Mucosa of stomach (tissue), 1 donor: ENCODE results near the gene MBOAT7.
"Not testable (repeated sequence)": the region's sequence is repeated elsewhere in the genome, so short reads cannot be mapped to it uniquely, and the experiment has no call there.

Experiments used
- H3K27me3 ChIP-seq: one replicate; pipeline ENCODE4 v1.7.0; 2013; ENCODE audit warnings: mild to moderate bottlenecking, low read length; ENCODE audit not compliant: control insufficient read depth, insufficient read depth
- H3K36me3 ChIP-seq: one replicate; pipeline ENCODE4 v1.7.0; 2013; ENCODE audit warnings: low read length; ENCODE audit not compliant: control insufficient read depth, insufficient read depth
- H3K4me1 ChIP-seq: one replicate; pipeline ENCODE4 v1.7.0; 2013; ENCODE audit warnings: mild to moderate bottlenecking, low read length; ENCODE audit not compliant: control insufficient read depth, insufficient read depth
- H3K4me3 ChIP-seq: one replicate; pipeline ENCODE4 v1.7.0; 2013; ENCODE audit warnings: low read length
- H3K9ac ChIP-seq: one replicate; pipeline ENCODE4 v1.7.0; 2013; ENCODE audit warnings: mild to moderate bottlenecking, low read length, moderate library complexity
- H3K9me3 ChIP-seq: one replicate; pipeline ENCODE4 v1.7.0; 2013; ENCODE audit warnings: mild to moderate bottlenecking, low read length, moderate library complexity; ENCODE audit not compliant: control insufficient read depth
- donor health status: Pancreatic carcinoma.

The MBOAT7 gene

DNA sequence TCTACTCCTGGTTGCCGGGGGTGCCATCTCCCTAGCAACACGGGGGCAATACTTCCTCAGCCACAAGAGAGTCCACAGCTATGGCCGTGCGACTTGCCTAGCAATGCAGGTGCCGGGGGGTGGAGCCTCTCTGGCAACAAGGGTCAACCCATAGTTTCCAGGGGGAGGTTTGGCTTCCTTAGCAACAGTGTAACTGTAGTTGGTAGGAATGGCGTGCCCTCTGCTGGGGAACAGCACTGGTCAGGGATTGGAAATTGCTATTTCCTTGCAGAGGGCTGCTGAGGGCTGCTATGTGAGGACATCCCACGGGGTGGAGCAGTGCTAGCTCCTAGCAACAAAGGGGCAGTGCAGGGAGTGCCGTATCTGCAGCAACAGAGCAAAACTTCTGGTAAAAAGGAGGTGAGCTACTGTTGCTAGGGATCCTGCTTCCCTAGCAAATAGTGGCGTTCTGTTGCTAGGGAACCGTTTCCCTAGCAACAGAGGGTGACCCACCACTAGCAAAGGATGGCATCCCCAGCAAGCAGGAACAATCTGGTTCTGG is 9.4 kb downstream of the MBOAT7 start:
- Histone ChIP-seq H3K27me3 (no peaks in the 10 kb centered on the region), H3K36me3 (no peaks in the 10 kb centered on the region), H3K9me3 (no peaks in the 10 kb centered on the region), H3K9ac (no peak overlapping the region), H3K4me3 (no peak overlapping the region), H3K4me1 (peaks cover 11% of the 10 kb centered on the region)

GRCh38 chr19:54179262-54179852 is 10.0 kb downstream of the MBOAT7 start:
- Histone ChIP-seq H3K4me1 (peaks cover 11% of the 10 kb centered on the region), H3K9ac (no peak overlapping the region)

GRCh38 chr19:54178581-54179261 is 10.7 kb downstream of the MBOAT7 start:
- no peaks in the 10 kb centered on the region for H3K9me3 ChIP-seq
- H3K36me3 ChIP-seq, result no peaks in the 10 kb centered on the region
- H3K4me3 ChIP-seq, result no peak overlapping the region
- H3K9ac ChIP-seq, result no peak overlapping the region
- no peaks in the 10 kb centered on the region for H3K27me3 ChIP-seq
- H3K4me1 ChIP-seq, result peaks cover 11% of the 10 kb centered on the region

More at GRCh38 chr19:54179262-54179852, 10.0 kb downstream of the MBOAT7 start:
- no peaks in the 10 kb centered on the region for H3K9me3 ChIP-seq
- no peaks in the 10 kb centered on the region for H3K27me3 ChIP-seq
- no peak overlapping the region for H3K4me3 ChIP-seq
- H3K36me3 ChIP-seq, result no peaks in the 10 kb centered on the region

DNA sequence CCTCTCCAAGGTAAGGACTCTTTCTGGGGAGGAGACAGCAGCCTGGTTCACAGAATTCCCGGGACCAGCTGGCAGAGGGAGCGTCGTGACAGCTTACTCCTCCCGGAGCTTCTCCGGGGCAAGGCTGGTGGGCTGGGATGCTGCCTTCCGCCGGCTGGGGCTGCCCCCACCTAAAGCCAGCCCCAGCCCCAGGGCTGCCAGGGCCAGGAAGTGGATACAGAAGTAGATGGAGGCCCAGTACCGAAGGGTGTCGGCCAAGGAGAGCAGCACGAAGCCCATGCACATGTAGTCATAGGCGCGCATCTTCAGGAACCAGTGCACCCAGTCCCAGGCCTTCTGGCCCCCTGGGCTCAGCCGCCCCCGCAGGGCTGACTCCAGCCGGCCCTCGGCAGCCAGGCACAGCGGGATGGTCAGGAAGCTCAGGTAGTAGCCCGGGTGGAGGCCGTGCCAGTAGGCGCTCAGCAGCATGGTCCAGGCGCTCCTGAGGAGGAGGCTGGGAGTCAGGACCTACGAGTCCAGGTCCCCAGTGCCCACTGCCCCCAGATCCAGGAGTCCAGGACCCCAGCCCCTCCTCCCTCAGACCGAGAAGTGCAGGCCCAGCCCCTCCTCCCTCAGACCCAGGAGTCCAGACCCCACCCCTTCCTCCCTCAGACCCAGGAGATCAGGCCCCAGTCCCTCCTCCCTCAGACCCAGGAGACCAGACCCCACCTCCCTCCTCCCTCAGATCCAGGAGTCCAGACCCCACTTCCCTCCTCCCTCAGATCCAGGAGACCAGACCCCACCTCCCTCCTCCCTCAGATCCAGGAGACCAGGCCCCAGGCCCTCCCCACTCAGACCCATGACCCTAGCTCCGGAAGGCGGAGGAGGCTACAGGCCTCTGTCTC is 15.2 kb downstream of the MBOAT7 start:
- H3K27me3 ChIP-seq, result no peaks in the 10 kb centered on the region

GRCh38 chr19:54173359-54173699 is 16.1 kb downstream of the MBOAT7 start:
- Histone ChIP-seq H3K9ac (peak overlapping the region; percentile 45), H3K36me3 (no peaks in the 10 kb centered on the region), H3K27me3 (no peaks in the 10 kb centered on the region), H3K9me3 (no peaks in the 10 kb centered on the region), H3K4me3 (no peak overlapping the region), H3K4me1 (peaks cover 7% of the 10 kb centered on the region)

More for the DNA sequence above, 15.2 kb downstream of the MBOAT7 start:
- Histone ChIP-seq H3K4me3 (no peak overlapping the region), H3K4me1 (peaks cover 6% of the 10 kb centered on the region), H3K9me3 (no peaks in the 10 kb centered on the region), H3K9ac (no peak overlapping the region), H3K36me3 (no peaks in the 10 kb centered on the region)

DNA sequence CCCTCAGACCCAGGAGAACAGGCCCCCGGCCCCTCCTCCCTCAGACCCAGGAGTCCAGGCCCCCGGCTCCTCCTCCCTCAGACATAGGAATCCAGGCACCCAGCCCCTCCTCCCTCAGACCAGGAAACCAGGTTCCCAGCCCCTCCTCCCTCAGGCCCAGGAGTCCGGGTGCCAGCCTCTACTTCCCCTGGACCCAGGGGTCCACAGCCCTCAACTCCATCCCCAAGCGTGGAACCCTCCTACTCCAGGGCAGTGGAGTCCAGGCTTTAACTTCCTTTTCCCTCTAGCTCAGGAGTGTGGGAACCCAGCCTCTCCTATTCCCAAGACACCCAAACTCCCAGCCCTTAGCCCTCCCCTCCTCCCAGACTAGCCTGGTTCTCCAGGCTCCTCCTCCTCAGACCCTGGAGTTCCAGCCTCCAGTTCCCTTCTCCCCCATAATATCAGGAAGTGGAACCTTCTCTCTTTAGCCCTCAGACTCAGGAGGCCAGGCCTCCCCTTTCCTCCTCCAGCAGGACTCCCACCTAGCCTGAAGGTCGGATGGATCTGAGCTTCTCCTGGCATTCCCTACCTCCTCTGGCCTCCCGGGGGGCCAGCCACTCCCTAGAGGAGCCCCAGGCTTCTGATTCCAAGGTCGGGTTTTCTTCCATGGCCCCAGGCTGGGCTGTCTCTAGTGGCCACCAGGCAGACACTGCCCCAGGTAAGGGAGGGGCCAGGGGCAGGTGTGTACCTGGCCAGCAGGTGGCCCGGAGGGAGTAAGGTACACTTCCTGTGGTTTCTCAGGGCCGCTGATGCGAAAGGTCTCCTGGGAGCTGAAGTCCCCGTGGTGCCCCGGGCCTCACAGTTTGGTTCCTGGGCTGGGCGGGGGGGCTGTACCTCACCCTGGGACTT is 16.7 kb downstream of the MBOAT7 start, which contains the start of gene TMC4:
Gene TMC4, minus strand, starts transcription at position 690 of the 888 bp plus-strand sequence. Its CDS starts 43 bp downstream, at position 647.
- no peaks in the 10 kb centered on the region for H3K9me3 ChIP-seq
- peaks cover 10% of the 10 kb centered on the region for H3K4me1 ChIP-seq
- H3K27me3 ChIP-seq, result no peaks in the 10 kb centered on the region
- H3K9ac ChIP-seq, result peak within 1 kb of the TSS; percentile 85
- peak within 1 kb of the TSS; percentile 39 for H3K4me3 ChIP-seq
- no peaks in the 10 kb centered on the region for H3K36me3 ChIP-seq

DNA sequence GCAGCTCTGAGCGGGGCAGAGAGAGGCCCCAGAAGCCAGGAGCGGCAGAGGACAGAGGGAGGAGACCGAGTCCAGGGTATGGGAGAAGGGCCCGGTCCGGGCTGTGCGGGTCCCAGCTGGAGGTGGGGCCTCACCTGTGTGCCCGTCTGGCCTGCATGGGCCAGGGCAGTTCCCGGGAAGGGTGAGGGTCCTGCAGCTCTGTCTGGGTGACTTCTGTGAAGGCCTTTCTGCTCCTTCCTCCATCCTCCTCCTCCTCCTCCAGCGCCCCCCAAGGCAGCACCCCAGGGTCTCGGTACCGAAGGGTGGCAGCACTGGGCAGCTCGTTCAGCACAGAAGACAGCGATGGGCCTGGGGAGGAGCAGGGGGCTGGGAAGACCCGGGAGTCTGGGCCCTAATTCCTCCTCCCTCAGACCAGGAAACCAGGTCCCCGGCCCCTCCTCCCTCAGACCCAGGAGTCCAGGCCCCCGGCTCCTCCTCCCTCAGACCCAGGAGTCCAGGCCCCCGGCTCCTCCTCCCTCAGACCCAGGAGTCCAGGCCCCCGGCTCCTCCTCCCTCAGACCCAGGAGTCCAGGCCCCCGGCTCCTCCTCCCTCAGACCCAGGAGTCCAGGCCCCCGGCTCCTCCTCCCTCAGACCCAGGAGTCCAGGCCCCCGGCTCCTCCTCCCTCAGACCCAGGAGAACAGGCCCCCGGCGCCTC is 17.5 kb downstream of the MBOAT7 start:
- H3K4me3 ChIP-seq, H3K9me3 ChIP-seq, H3K36me3 ChIP-seq, H3K27me3 ChIP-seq: not testable (repeated sequence)
- H3K4me1 ChIP-seq, result peaks cover 10% of the 10 kb centered on the region
- H3K9ac ChIP-seq, result peak overlapping the region; percentile 85

DNA sequence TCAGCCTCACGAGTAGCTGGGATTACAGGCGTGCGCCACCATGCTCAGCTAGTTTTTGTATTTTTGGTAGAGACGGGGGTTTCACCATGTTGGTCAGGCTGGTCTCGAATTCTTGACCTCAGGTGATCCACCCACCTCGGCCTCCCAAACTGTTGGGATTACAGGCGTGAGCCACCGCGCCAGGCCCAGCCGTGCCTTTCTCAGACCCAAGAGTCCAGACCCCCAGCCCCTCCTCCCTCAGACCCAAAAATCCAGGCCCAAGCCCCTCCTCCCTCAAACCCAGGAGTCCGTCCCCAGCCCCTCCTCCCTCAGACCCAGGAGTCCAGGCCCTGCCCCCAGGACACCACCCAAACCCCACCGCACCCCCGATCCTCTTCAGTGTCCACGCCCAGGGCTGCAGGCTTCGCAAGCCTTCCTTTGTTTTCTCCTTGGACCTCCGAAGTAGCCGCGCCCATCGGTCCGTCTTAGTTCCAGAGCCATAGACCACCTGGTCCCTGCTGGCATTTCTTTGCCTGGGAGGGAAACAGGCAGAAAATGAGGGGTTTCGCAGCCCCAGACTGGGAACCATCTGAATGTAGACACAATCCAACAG is 20.1 kb downstream of the MBOAT7 start:
- Histone ChIP-seq H3K4me1 (peaks cover 20% of the 10 kb centered on the region), H3K27me3 (no peaks in the 10 kb centered on the region), H3K4me3 (no peak overlapping the region), H3K36me3 (no peaks in the 10 kb centered on the region), H3K9me3 (no peaks in the 10 kb centered on the region), H3K9ac (no peak overlapping the region)

- H3K4me3 ChIP-seq, result no peak overlapping the region
- no peaks in the 10 kb centered on the region for H3K36me3 ChIP-seq
- no peaks in the 10 kb centered on the region for H3K9me3 ChIP-seq
- no peaks in the 10 kb centered on the region for H3K27me3 ChIP-seq
- H3K9ac ChIP-seq, result no peak overlapping the region
- peaks cover 19% of the 10 kb centered on the region for H3K4me1 ChIP-seq
Observed at GRCh38 chr19:54168174-54168917, 21.0 kb downstream of the MBOAT7 start.

GRCh38 chr19:54165222-54165621 is 24.2 kb downstream of the MBOAT7 start:
- H3K9me3 ChIP-seq, result no peaks in the 10 kb centered on the region
- H3K36me3 ChIP-seq, result no peaks in the 10 kb centered on the region
- peaks cover 37% of the 10 kb centered on the region for H3K4me1 ChIP-seq
- no peak overlapping the region for H3K9ac ChIP-seq
- no peaks in the 10 kb centered on the region for H3K27me3 ChIP-seq
- H3K4me3 ChIP-seq, result no peak overlapping the region
